Small intestine (tissue), 7 donors: ENCODE results near the gene PEBP1. TPM values are rescaled to one million over a fixed set of nuclear protein-coding genes. Genes with fewer than 3 reads are reported as not detected.

ENCODE experiments used
- DNase-seq, 2 donors: peaks; one replicate each; pipeline versions ENCODE4 v3.0.0 to v3.0.0-alpha.2; 2013
- FAIRE-seq: peaks from 2 replicates; lab custom pipeline; 2012; peaks lifted over from hg19 to GRCh38; lab: Jason Lieb, UNC
- H3K27ac ChIP-seq, 3 donors: one replicate each; pipeline ENCODE4 v1.5.1; 2013; ENCODE audit warnings: low read length in 2 of 3, mild to moderate bottlenecking in 2 of 3, control low read depth in 1 of 3, inconsistent platforms in 1 of 3, low read depth in 1 of 3, moderate library complexity in 1 of 3
- H3K27me3 ChIP-seq, 3 donors: one replicate each; pipeline ENCODE4 v1.6.1; 2013; ENCODE audit warnings: low read length in 3 of 3, inconsistent platforms in 1 of 3; ENCODE audit not compliant: control insufficient read depth in 3 of 3, insufficient read depth in 3 of 3
- H3K36me3 ChIP-seq, 3 donors: one replicate each; pipeline ENCODE4 v1.6.1; 2013; ENCODE audit warnings: low read length in 3 of 3, inconsistent platforms in 1 of 3, low read depth in 1 of 3, mild to moderate bottlenecking in 1 of 3, moderate library complexity in 1 of 3; ENCODE audit not compliant: control insufficient read depth in 3 of 3, insufficient read depth in 2 of 3
- H3K4me1 ChIP-seq, 3 donors: one replicate each; pipeline ENCODE4 v1.6.1; 2013; ENCODE audit warnings: low read length in 2 of 3, inconsistent platforms in 1 of 3, low read depth in 1 of 3, mild to moderate bottlenecking in 1 of 3, moderate library complexity in 1 of 3; ENCODE audit not compliant: control insufficient read depth in 3 of 3, insufficient read depth in 2 of 3
- H3K4me3 ChIP-seq, 3 donors: one replicate each; pipeline ENCODE4 v1.5.1; 2013; ENCODE audit warnings: low read length in 3 of 3, control low read depth in 1 of 3, inconsistent platforms in 1 of 3, low read depth in 1 of 3, mild to moderate bottlenecking in 1 of 3, moderate library complexity in 1 of 3
- H3K9me3 ChIP-seq, 2 donors: one replicate each; pipeline ENCODE4 v1.6.1; 2013; ENCODE audit warnings: low read depth in 1 of 2, low read length in 1 of 2; ENCODE audit not compliant: control insufficient read depth in 2 of 2, insufficient read depth in 1 of 2
- WGBS, 3 donors: extraction: QIAGEN DNeasy Blood & Tissue Kit; methylation state at CpG; one replicate each; pipeline ENCODE4 v1.1.7; 2013; 5-methylcytosine and 5-hydroxymethylcytosine counted together
- polyA plus RNA-seq, 4 donors: library from polyadenylated mRNA; stranded (reverse) in 3 of 4; unstranded in 1 of 4; fragments of 200-250 nt in 3 of 4; fragments of 120-200 nt in 1 of 4; gene quantifications; one replicate each; pipeline versions ENCODE4 v1.2.1 to v1.2.3, GENCODE V29; 2013
- donor health status: healthy with polysubstance abuse.
- donor health status: control.
- donor health status: control.
- donor health status: Bipolar disorder and iron deficiency.
- donor health status: healthy.

The PEBP1 gene
- polyA plus RNA-seq, 4 donors = 253 to 2,607 (median 794) TPM

- FAIRE-seq = no peak
Observed at GRCh38 chr12:118188690-118189371, 52.9 kb downstream of the PEBP1 start.

GRCh38 chr12:118189741-118190191 is 53.8 kb downstream of the PEBP1 start:
- FAIRE-seq = no peak
- WGBS, 3 donors = 60 to 87% (median 80%) methylated on average over 14 of the region's 14 CpGs
- H3K36me3 ChIP-seq = peaks cover 0 to 7% (median 6%) of the 10 kb centered on the region in 3 donors

More at GRCh38 chr12:118188690-118189371, 52.9 kb downstream of the PEBP1 start:
- Histone ChIP-seq H3K27ac (peak overlapping the region in 1 of 3 donors; percentile 58), H3K27me3 (no peaks in the 10 kb centered on the region), H3K36me3 (peaks cover 0 to 5% (median 2%) of the 10 kb centered on the region in 3 donors), H3K4me1 (peaks cover 0 to 4% (median 3%) of the 10 kb centered on the region in 3 donors), H3K4me3 (peak overlapping the region in 1 of 3 donors; percentile 33), H3K9me3 (no peaks in the 10 kb centered on the region)
- WGBS, 3 donors = 75 to 95% (median 85%) methylated on average over 10 of the region's 10 CpGs
- no peak for DNase-seq

GRCh38 chr12:118190266-118190665 is 54.3 kb downstream of the PEBP1 start:
- no peaks in the 10 kb centered on the region for H3K27me3 ChIP-seq
- DNase-seq (no peak), FAIRE-seq (no peak)
- H3K27ac ChIP-seq = peak overlapping the region in 2 of 3 donors; percentile 26 to 58
- no peaks in the 10 kb centered on the region for H3K9me3 ChIP-seq
- peaks cover 0 to 4% (median 3%) of the 10 kb centered on the region in 3 donors for H3K4me1 ChIP-seq
- peaks cover 0 to 8% (median 6%) of the 10 kb centered on the region in 3 donors for H3K36me3 ChIP-seq
- H3K4me3 ChIP-seq = peak overlapping the region in 1 of 3 donors; percentile 33
- WGBS, 3 donors = 64 to 90% (median 80%) methylated on average over 11 of the region's 11 CpGs

More at GRCh38 chr12:118189741-118190191, 53.8 kb downstream of the PEBP1 start:
- Histone ChIP-seq H3K9me3 (no peaks in the 10 kb centered on the region), H3K4me1 (peaks cover 0 to 4% (median 3%) of the 10 kb centered on the region in 3 donors), H3K4me3 (peak overlapping the region in 1 of 3 donors; percentile 33), H3K27ac (peak overlapping the region in 2 of 3 donors; percentile 6 to 58), H3K27me3 (no peaks in the 10 kb centered on the region)
- DNase-seq = no peak

- Histone ChIP-seq H3K27me3 (no peaks in the 10 kb centered on the region), H3K27ac (peak overlapping the region in 1 of 3 donors; percentile 24), H3K4me3 (no peak overlapping the region), H3K4me1 (no peaks in the 10 kb centered on the region), H3K36me3 (peaks cover 5 to 18% (median 13%) of the 10 kb centered on the region in 3 donors), H3K9me3 (no peaks in the 10 kb centered on the region)
- 76 to 83% (median 81%) methylated on average over 5 of the region's 5 CpGs for WGBS, 3 donors
- FAIRE-seq (no peak), DNase-seq (no peak)
Observed at GRCh38 chr12:118193477-118193876, 57.6 kb downstream of the PEBP1 start.

- H3K4me3 ChIP-seq = no peak overlapping the region
- H3K36me3 ChIP-seq = peaks cover 5 to 21% (median 16%) of the 10 kb centered on the region in 3 donors
- WGBS, 3 donors = 94 to 97% (median 96%) methylated on average over 6 of the region's 6 CpGs
- no peaks in the 10 kb centered on the region for H3K9me3 ChIP-seq
- no peak overlapping the region for H3K27ac ChIP-seq
- no peaks in the 10 kb centered on the region for H3K27me3 ChIP-seq
- FAIRE-seq (no peak), DNase-seq (no peak)
- no peaks in the 10 kb centered on the region for H3K4me1 ChIP-seq
Observed at GRCh38 chr12:118193958-118194357, 58.0 kb downstream of the PEBP1 start.

Other genes starting within 250 kb of the PEBP1 start
- under 1 TPM in 2 of 4 donors, not detected in 2; 0.16 to 0.33 TPM for gene KSR2, start 167.1 kb upstream of the PEBP1 start, polyA plus RNA-seq
- gene RFC5, start 119.4 kb upstream of the PEBP1 start, polyA plus RNA-seq = 10 to 100 TPM in 2 of 4 donors, 1 to 10 TPM in 2; 6.5 to 21.8 (median 11.3) TPM
- 100 to 1,000 TPM in 2 of 4 donors, 10 to 100 TPM in 2; 47.4 to 122 (median 95.6) TPM for gene WSB2, start 74.9 kb upstream of the PEBP1 start, polyA plus RNA-seq
- 10 to 100 TPM; 30.6 to 89.7 (median 39.2) TPM for gene VSIG10, start 32.1 kb upstream of the PEBP1 start, polyA plus RNA-seq
- 10 to 100 TPM; 24.1 to 38.1 (median 35.6) TPM for gene TAOK3, start 236.8 kb downstream of the PEBP1 start, polyA plus RNA-seq
- 10 to 100 TPM in 3 of 4 donors, 1 to 10 TPM in 1; 8.4 to 33.6 (median 15.4) TPM for gene SUDS3, start 240.4 kb downstream of the PEBP1 start, polyA plus RNA-seq